Measurements from ENCODE around the gene CNFN. TPM values are rescaled to one million over a fixed set of nuclear protein-coding genes. Genes with fewer than 3 reads are reported as not detected.

CNFN gene
- total RNA-seq, 1 donor: not detected

GRCh38 chr19:42370068-42370520 lies 20.0 kb downstream of the CNFN start:
- Histone ChIP-seq H3K4me3 (ENCODE audit: low read length) (no peak overlapping the region), H3K4me1 (ENCODE audit: insufficient read depth, low read length) (peaks cover 6% of the 10 kb centered on the region), H3K9me3 (ENCODE audit: low read depth, low read length) (no peaks in the 10 kb centered on the region), H3K27me3 (ENCODE audit: insufficient read depth, low read length) (no peaks in the 10 kb centered on the region)

- no peaks in the 10 kb centered on the region for H3K9me3 ChIP-seq (ENCODE audit: low read depth, low read length)
- H3K4me1 ChIP-seq (ENCODE audit: insufficient read depth, low read length): peaks cover 8% of the 10 kb centered on the region
- no peak overlapping the region for H3K4me3 ChIP-seq (ENCODE audit: low read length)
- H3K27me3 ChIP-seq (ENCODE audit: insufficient read depth, low read length): no peaks in the 10 kb centered on the region
Measured at GRCh38 chr19:42369433-42370067, 20.5 kb downstream of the CNFN start.

- Histone ChIP-seq H3K4me3 (ENCODE audit: low read length) (no peak overlapping the region), H3K27me3 (ENCODE audit: insufficient read depth, low read length) (no peaks in the 10 kb centered on the region), H3K4me1 (ENCODE audit: insufficient read depth, low read length) (peaks cover 11% of the 10 kb centered on the region), H3K9me3 (ENCODE audit: low read depth, low read length) (no peaks in the 10 kb centered on the region)
Measured at GRCh38 chr19:42368765-42369164, 21.3 kb downstream of the CNFN start.

GRCh38 chr19:42368360-42368759 lies 21.7 kb downstream of the CNFN start:
- Histone ChIP-seq H3K4me1 (ENCODE audit: insufficient read depth, low read length) (peaks cover 12% of the 10 kb centered on the region), H3K4me3 (ENCODE audit: low read length) (no peak overlapping the region), H3K27me3 (ENCODE audit: insufficient read depth, low read length) (no peaks in the 10 kb centered on the region), H3K9me3 (ENCODE audit: low read depth, low read length) (no peaks in the 10 kb centered on the region)

GRCh38 chr19:42367929-42368328 lies 22.2 kb downstream of the CNFN start:
- Histone ChIP-seq H3K4me1 (ENCODE audit: insufficient read depth, low read length) (peaks cover 17% of the 10 kb centered on the region), H3K9me3 (ENCODE audit: low read depth, low read length) (no peaks in the 10 kb centered on the region), H3K4me3 (ENCODE audit: low read length) (no peak overlapping the region), H3K27me3 (ENCODE audit: insufficient read depth, low read length) (no peaks in the 10 kb centered on the region)

GRCh38 chr19:42366673-42367072 lies 23.4 kb downstream of the CNFN start:
- H3K27me3 ChIP-seq (ENCODE audit: insufficient read depth, low read length): no peaks in the 10 kb centered on the region
- no peak overlapping the region for H3K4me3 ChIP-seq (ENCODE audit: low read length)
- no peaks in the 10 kb centered on the region for H3K9me3 ChIP-seq (ENCODE audit: low read depth, low read length)
- H3K4me1 ChIP-seq (ENCODE audit: insufficient read depth, low read length): peaks cover 17% of the 10 kb centered on the region

GRCh38 chr19:42363614-42364346 lies 26.3 kb downstream of the CNFN start:
- H3K27me3 ChIP-seq (ENCODE audit: insufficient read depth, low read length): no peaks in the 10 kb centered on the region
- peaks cover 11% of the 10 kb centered on the region for H3K4me1 ChIP-seq (ENCODE audit: insufficient read depth, low read length)
- no peak overlapping the region for H3K4me3 ChIP-seq (ENCODE audit: low read length)
- no peaks in the 10 kb centered on the region for H3K9me3 ChIP-seq (ENCODE audit: low read depth, low read length)

- Histone ChIP-seq H3K4me3 (ENCODE audit: low read length) (no peak overlapping the region), H3K4me1 (ENCODE audit: insufficient read depth, low read length) (peaks cover 11% of the 10 kb centered on the region), H3K27me3 (ENCODE audit: insufficient read depth, low read length) (no peaks in the 10 kb centered on the region), H3K9me3 (ENCODE audit: low read depth, low read length) (no peaks in the 10 kb centered on the region)
Measured at GRCh38 chr19:42362891-42363440, 27.1 kb downstream of the CNFN start.

- peaks cover 11% of the 10 kb centered on the region for H3K4me1 ChIP-seq (ENCODE audit: insufficient read depth, low read length)
- H3K27me3 ChIP-seq (ENCODE audit: insufficient read depth, low read length): no peaks in the 10 kb centered on the region
- H3K4me3 ChIP-seq (ENCODE audit: low read length): no peak overlapping the region
- H3K9me3 ChIP-seq (ENCODE audit: low read depth, low read length): no peaks in the 10 kb centered on the region
Measured at GRCh38 chr19:42362342-42362741, 27.8 kb downstream of the CNFN start.

GRCh38 chr19:42361545-42361910 lies 28.6 kb downstream of the CNFN start:
- Histone ChIP-seq H3K4me3 (ENCODE audit: low read length) (no peak overlapping the region), H3K4me1 (ENCODE audit: insufficient read depth, low read length) (peaks cover 11% of the 10 kb centered on the region), H3K27me3 (ENCODE audit: insufficient read depth, low read length) (no peaks in the 10 kb centered on the region), H3K9me3 (ENCODE audit: low read depth, low read length) (no peaks in the 10 kb centered on the region)

GRCh38 chr19:42360787-42361544 lies 29.1 kb downstream of the CNFN start:
- Histone ChIP-seq H3K4me1 (ENCODE audit: insufficient read depth, low read length) (peaks cover 11% of the 10 kb centered on the region), H3K9me3 (ENCODE audit: low read depth, low read length) (no peaks in the 10 kb centered on the region), H3K27me3 (ENCODE audit: insufficient read depth, low read length) (no peaks in the 10 kb centered on the region), H3K4me3 (ENCODE audit: low read length) (no peak overlapping the region)

- H3K27me3 ChIP-seq (ENCODE audit: insufficient read depth, low read length): no peaks in the 10 kb centered on the region
- H3K4me3 ChIP-seq (ENCODE audit: low read length): no peak overlapping the region
- H3K4me1 ChIP-seq (ENCODE audit: insufficient read depth, low read length): no peaks in the 10 kb centered on the region
- H3K9me3 ChIP-seq (ENCODE audit: low read depth, low read length): no peaks in the 10 kb centered on the region
Measured at GRCh38 chr19:42357290-42357689, 32.8 kb downstream of the CNFN start.

- Histone ChIP-seq H3K9me3 (ENCODE audit: low read depth, low read length) (no peaks in the 10 kb centered on the region), H3K4me3 (ENCODE audit: low read length) (no peak overlapping the region), H3K27me3 (ENCODE audit: insufficient read depth, low read length) (no peaks in the 10 kb centered on the region), H3K4me1 (ENCODE audit: insufficient read depth, low read length) (no peaks in the 10 kb centered on the region)
Measured at GRCh38 chr19:42356686-42357085, 33.4 kb downstream of the CNFN start.

- no peak overlapping the region for H3K4me3 ChIP-seq (ENCODE audit: low read length)
- no peaks in the 10 kb centered on the region for H3K27me3 ChIP-seq (ENCODE audit: insufficient read depth, low read length)
- H3K4me1 ChIP-seq (ENCODE audit: insufficient read depth, low read length): no peaks in the 10 kb centered on the region
- no peaks in the 10 kb centered on the region for H3K9me3 ChIP-seq (ENCODE audit: low read depth, low read length)
Measured at GRCh38 chr19:42355896-42356295, 34.2 kb downstream of the CNFN start.

GRCh38 chr19:42353341-42354015 lies 36.6 kb downstream of the CNFN start:
- no peak overlapping the region for H3K4me3 ChIP-seq (ENCODE audit: low read length)
- no peaks in the 10 kb centered on the region for H3K4me1 ChIP-seq (ENCODE audit: insufficient read depth, low read length)
- no peaks in the 10 kb centered on the region for H3K9me3 ChIP-seq (ENCODE audit: low read depth, low read length)
- no peaks in the 10 kb centered on the region for H3K27me3 ChIP-seq (ENCODE audit: insufficient read depth, low read length)

Measured in mononuclear cell (primary cell).